ENCODE results near the gene KCNT2.

KCNT2 gene

DNA sequence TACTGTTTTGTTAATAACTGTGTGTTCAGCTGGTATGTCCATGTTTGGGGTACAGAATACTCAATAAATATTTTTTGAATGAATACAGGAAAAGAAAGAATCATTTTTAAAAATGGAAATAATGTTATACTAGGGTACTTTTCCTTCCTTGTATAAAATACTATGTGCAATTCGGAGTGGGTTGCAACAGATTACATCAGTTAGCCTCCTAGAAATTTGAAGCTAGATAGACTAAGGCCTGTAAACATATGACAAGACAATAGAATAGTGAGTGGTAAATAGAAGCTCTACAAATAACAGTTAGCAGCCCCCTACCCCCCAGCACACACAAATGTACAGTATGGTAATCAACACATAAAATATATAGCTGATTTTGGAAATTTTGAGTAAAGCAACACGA is 195.9 kb downstream of the KCNT2 start:
- Histone ChIP-seq H3K27me3 (ENCODE audit: low read depth, low read length) (no peaks in the 10 kb centered on the region), H3K27ac (ENCODE audit: low read length) (no peak overlapping the region), H3K9me3 (ENCODE audit: control insufficient read depth in 1 of 2, low read length in 2 of 2) (no peaks in the 10 kb centered on the region)

DNA sequence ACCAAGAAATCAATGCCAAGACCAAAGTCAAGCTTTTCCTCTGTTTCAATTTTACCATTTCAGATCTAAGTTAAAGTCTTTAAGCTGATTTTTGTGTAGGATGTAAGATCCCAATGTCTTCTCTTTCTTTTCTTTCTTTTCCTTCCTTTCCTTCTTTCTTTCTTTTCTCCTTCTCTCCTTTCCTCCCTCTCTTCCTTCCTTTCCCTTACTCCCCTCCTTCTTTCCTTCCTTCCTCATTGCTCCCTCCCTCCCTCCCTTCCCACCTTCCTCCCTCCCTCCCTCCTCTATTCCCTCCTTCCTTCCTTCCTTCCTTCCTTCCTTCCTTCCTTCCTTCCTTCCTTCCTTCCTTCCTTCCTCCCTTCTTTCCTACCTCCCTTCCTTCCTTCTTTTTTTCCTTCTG is 197.5 kb downstream of the KCNT2 start:
- no peak overlapping the region for H3K4me3 ChIP-seq (ENCODE audit: low read depth in 1 of 2, low read length in 2 of 2)
- H3K4me1 ChIP-seq (ENCODE audit: control insufficient read depth in 1 of 2, insufficient read depth in 2 of 2, low read length in 2 of 2), result peaks cover 4 to 10% of the 10 kb centered on the region in 2 donors
- H3K27ac ChIP-seq (ENCODE audit: low read length), result no peak overlapping the region
- H3K36me3 ChIP-seq (ENCODE audit: control insufficient read depth in 1 of 2, insufficient read depth in 2 of 2, low read length in 2 of 2), result no peaks in the 10 kb centered on the region
- H3K9me3 ChIP-seq (ENCODE audit: control insufficient read depth in 1 of 2, low read length in 2 of 2), result no peaks in the 10 kb centered on the region
- no peaks in the 10 kb centered on the region for H3K27me3 ChIP-seq (ENCODE audit: low read depth, low read length)

More for the DNA sequence above, 195.9 kb downstream of the KCNT2 start:
- Histone ChIP-seq H3K4me3 (ENCODE audit: low read depth in 1 of 2, low read length in 2 of 2) (no peak overlapping the region), H3K36me3 (ENCODE audit: control insufficient read depth in 1 of 2, insufficient read depth in 2 of 2, low read length in 2 of 2) (no peaks in the 10 kb centered on the region), H3K4me1 (ENCODE audit: control insufficient read depth in 1 of 2, insufficient read depth in 2 of 2, low read length in 2 of 2) (peaks cover 4 to 6% of the 10 kb centered on the region in 2 donors)

DNA sequence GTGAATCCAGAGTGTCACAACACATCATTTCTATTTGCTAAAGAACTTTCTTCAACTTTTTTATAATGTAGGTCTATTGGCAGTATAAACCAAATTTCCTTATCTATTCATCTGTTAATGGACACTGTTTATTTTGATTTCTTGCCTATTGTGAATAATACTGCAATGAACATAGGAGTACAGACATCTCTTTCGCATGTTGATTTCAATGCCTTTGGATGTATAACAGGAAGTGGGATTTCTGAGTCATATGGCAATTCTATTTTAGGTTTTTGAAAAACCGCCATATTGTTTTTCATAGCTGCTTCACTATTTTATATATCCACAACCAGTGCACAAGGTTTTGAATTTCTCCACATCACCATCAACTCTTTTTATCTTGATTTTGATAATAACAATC is 198.7 kb downstream of the KCNT2 start:
- H3K27ac ChIP-seq (ENCODE audit: low read length), result no peak overlapping the region
- peaks cover 4 to 10% of the 10 kb centered on the region in 2 donors for H3K4me1 ChIP-seq (ENCODE audit: control insufficient read depth in 1 of 2, insufficient read depth in 2 of 2, low read length in 2 of 2)
- H3K36me3 ChIP-seq (ENCODE audit: control insufficient read depth in 1 of 2, insufficient read depth in 2 of 2, low read length in 2 of 2), result no peaks in the 10 kb centered on the region
- no peaks in the 10 kb centered on the region for H3K27me3 ChIP-seq (ENCODE audit: low read depth, low read length)
- no peaks in the 10 kb centered on the region for H3K9me3 ChIP-seq (ENCODE audit: control insufficient read depth in 1 of 2, low read length in 2 of 2)
- no peak overlapping the region for H3K4me3 ChIP-seq (ENCODE audit: low read depth in 1 of 2, low read length in 2 of 2)

DNA sequence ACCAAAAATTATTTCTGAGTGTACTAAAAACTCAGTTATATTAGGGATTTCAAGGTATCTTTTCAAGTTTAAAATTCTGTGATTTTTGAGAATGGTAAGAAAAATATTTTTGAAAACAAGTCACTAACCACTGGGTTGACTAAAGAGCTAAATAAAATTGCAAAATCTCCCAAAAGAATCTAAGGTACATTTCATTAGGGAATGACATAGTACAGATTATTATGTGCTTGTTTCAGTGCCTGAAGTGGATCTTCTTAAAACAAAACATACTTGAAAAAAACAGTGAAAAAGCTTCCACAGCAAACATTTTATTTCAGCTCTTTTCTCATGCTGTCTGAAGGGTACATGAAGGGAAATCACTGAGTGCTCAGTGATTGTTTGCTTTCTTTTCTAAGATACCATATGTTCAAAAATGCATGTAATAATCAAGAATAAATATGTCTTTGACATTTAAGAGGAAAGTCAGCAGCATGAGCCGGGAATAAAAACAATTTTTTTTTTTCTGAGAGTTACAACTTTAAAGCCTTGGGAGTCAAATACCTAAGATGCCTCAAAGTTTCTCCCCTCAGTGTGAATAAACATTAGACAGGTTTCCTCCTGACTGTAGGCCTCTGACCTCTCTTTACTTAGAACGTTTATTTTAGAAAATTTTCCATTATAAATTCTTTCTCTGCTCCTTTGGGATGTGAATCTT is 200.7 kb downstream of the KCNT2 start:
- peak overlapping the region; percentile 2 for H3K27ac ChIP-seq (ENCODE audit: low read length)
- no peaks in the 10 kb centered on the region for H3K9me3 ChIP-seq (ENCODE audit: control insufficient read depth in 1 of 2, low read length in 2 of 2)
- H3K4me1 ChIP-seq (ENCODE audit: control insufficient read depth in 1 of 2, insufficient read depth in 2 of 2, low read length in 2 of 2), result peaks cover 4 to 10% of the 10 kb centered on the region in 2 donors

GRCh38 chr1:196405839-196406238 is 202.4 kb downstream of the KCNT2 start:
- peaks cover 4 to 10% of the 10 kb centered on the region in 2 donors for H3K4me1 ChIP-seq (ENCODE audit: control insufficient read depth in 1 of 2, insufficient read depth in 2 of 2, low read length in 2 of 2)
- H3K27ac ChIP-seq (ENCODE audit: low read length), result no peak overlapping the region

More for the DNA sequence above, 200.7 kb downstream of the KCNT2 start:
- no peaks in the 10 kb centered on the region for H3K36me3 ChIP-seq (ENCODE audit: control insufficient read depth in 1 of 2, insufficient read depth in 2 of 2, low read length in 2 of 2)
- H3K4me3 ChIP-seq (ENCODE audit: low read depth in 1 of 2, low read length in 2 of 2), result no peak overlapping the region
- H3K27me3 ChIP-seq (ENCODE audit: low read depth, low read length), result no peaks in the 10 kb centered on the region

GRCh38 chr1:196403803-196404690 is 204.2 kb downstream of the KCNT2 start:
- H3K4me3 ChIP-seq (ENCODE audit: low read depth in 1 of 2, low read length in 2 of 2), result no peak overlapping the region
- H3K4me1 ChIP-seq (ENCODE audit: control insufficient read depth in 1 of 2, insufficient read depth in 2 of 2, low read length in 2 of 2), result peaks cover 4 to 10% of the 10 kb centered on the region in 2 donors
- no peaks in the 10 kb centered on the region for H3K9me3 ChIP-seq (ENCODE audit: control insufficient read depth in 1 of 2, low read length in 2 of 2)
- H3K27me3 ChIP-seq (ENCODE audit: low read depth, low read length), result no peaks in the 10 kb centered on the region
- no peak overlapping the region for H3K27ac ChIP-seq (ENCODE audit: low read length)
- H3K36me3 ChIP-seq (ENCODE audit: control insufficient read depth in 1 of 2, insufficient read depth in 2 of 2, low read length in 2 of 2), result no peaks in the 10 kb centered on the region

More at GRCh38 chr1:196405839-196406238, 202.4 kb downstream of the KCNT2 start:
- Histone ChIP-seq H3K9me3 (ENCODE audit: control insufficient read depth in 1 of 2, low read length in 2 of 2) (no peaks in the 10 kb centered on the region), H3K27me3 (ENCODE audit: low read depth, low read length) (no peaks in the 10 kb centered on the region), H3K4me3 (ENCODE audit: low read depth in 1 of 2, low read length in 2 of 2) (no peak overlapping the region), H3K36me3 (ENCODE audit: control insufficient read depth in 1 of 2, insufficient read depth in 2 of 2, low read length in 2 of 2) (no peaks in the 10 kb centered on the region)

DNA sequence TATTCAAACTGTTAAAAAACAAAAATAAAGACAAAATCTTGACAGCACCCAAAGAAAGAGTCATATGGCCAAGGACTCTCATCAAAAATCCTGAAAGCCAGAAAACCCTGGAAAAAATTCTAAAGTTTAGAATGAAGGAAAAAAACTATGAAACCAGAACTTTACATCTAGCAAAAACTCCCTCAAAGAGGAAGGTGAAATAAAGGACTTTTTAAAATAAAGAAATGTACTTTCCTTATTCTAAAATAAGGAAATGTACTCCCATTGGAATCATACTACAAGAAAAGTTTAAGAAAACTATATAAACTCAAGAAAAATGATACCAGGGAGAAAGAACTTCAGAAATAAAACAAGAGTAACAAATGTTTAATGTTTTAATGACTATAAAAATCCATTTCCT is 206.3 kb downstream of the KCNT2 start:
- H3K27ac ChIP-seq (ENCODE audit: low read length), result no peak overlapping the region

GRCh38 chr1:196401452-196401833 is 206.8 kb downstream of the KCNT2 start:
- H3K4me1 ChIP-seq (ENCODE audit: control insufficient read depth in 1 of 2, insufficient read depth in 2 of 2, low read length in 2 of 2), result no peaks in the 10 kb centered on the region
- H3K27me3 ChIP-seq (ENCODE audit: low read depth, low read length), result no peaks in the 10 kb centered on the region
- no peaks in the 10 kb centered on the region for H3K36me3 ChIP-seq (ENCODE audit: control insufficient read depth in 1 of 2, insufficient read depth in 2 of 2, low read length in 2 of 2)
- H3K27ac ChIP-seq (ENCODE audit: low read length), result no peak overlapping the region
- H3K4me3 ChIP-seq (ENCODE audit: low read depth in 1 of 2, low read length in 2 of 2), result no peak overlapping the region
- no peaks in the 10 kb centered on the region for H3K9me3 ChIP-seq (ENCODE audit: control insufficient read depth in 1 of 2, low read length in 2 of 2)

More for the DNA sequence above, 206.3 kb downstream of the KCNT2 start:
- Histone ChIP-seq H3K4me3 (ENCODE audit: low read depth in 1 of 2, low read length in 2 of 2) (no peak overlapping the region), H3K36me3 (ENCODE audit: control insufficient read depth in 1 of 2, insufficient read depth in 2 of 2, low read length in 2 of 2) (no peaks in the 10 kb centered on the region), H3K27me3 (ENCODE audit: low read depth, low read length) (no peaks in the 10 kb centered on the region), H3K4me1 (ENCODE audit: control insufficient read depth in 1 of 2, insufficient read depth in 2 of 2, low read length in 2 of 2) (no peaks in the 10 kb centered on the region), H3K9me3 (ENCODE audit: control insufficient read depth in 1 of 2, low read length in 2 of 2) (no peaks in the 10 kb centered on the region)

DNA sequence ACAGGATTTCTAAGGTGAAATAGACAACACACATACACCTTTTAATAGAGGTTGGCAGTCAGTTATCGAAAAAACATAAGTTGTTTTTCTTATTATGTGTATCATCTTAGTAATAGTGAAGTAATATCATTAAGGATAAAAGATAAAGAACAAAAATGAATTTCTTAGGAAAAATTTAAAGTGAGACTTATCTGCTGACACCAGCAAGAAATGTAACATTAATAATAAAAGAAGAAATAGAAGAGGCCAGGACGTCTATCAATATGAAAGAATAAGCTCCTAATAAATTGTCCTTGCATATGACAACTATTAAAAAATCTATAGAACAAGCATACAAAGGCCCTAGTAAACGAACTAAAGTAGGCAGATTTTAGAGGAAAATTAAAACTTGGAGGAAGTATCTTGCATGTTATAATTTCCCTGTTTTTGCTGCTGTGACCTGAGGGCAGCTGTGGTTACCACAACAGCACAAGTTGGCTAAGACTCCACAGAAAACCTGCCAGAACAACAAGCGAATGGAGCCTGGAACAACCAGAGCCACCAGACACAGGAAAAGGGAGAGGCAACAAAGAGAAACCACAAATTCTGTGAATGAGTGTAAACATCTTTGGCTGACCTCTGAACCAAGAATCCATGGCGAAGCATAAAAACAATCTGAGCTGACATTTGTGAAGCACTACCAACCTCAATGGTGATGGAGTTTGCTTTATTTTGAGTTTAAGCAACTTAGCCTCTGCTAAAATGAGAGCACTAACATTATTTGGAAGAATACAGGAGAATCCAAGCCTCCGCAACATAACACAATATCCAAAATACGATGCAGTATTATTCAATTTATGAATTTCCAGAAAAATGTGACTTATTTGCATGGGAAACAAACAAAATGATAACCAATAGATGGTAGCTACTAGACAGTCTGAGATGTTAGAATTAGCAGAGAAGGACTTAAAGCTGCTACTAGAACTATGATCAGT is 207.5 kb downstream of the KCNT2 start:
- Histone ChIP-seq H3K27me3 (ENCODE audit: low read depth, low read length) (no peaks in the 10 kb centered on the region), H3K4me1 (ENCODE audit: control insufficient read depth in 1 of 2, insufficient read depth in 2 of 2, low read length in 2 of 2) (no peaks in the 10 kb centered on the region), H3K36me3 (ENCODE audit: control insufficient read depth in 1 of 2, insufficient read depth in 2 of 2, low read length in 2 of 2) (no peaks in the 10 kb centered on the region), H3K27ac (ENCODE audit: low read length) (no peak overlapping the region), H3K9me3 (ENCODE audit: control insufficient read depth in 1 of 2, low read length in 2 of 2) (no peaks in the 10 kb centered on the region), H3K4me3 (ENCODE audit: low read depth in 1 of 2, low read length in 2 of 2) (no peak overlapping the region)

DNA sequence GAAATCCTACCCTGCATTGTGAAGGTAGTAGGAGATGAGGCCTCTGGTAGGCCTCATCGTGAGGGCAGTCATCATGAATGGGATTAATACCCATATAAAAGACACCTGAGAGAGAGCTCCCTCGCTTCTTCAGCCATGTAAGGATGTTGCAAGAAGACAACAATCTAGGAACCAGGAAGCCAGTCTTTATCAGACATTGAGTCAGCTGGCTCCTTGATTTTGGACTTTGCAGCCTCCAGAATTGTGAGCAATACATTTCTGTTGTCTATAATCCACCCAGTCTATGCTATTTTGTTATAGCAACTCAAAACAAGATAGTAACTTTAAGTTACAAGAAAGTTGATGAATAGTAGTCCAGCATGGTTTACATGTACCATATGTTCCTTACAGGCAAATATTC is 208.5 kb downstream of the KCNT2 start:
- Histone ChIP-seq H3K27ac (ENCODE audit: low read length) (no peak overlapping the region), H3K9me3 (ENCODE audit: control insufficient read depth in 1 of 2, low read length in 2 of 2) (no peaks in the 10 kb centered on the region), H3K4me1 (ENCODE audit: control insufficient read depth in 1 of 2, insufficient read depth in 2 of 2, low read length in 2 of 2) (no peaks in the 10 kb centered on the region), H3K4me3 (ENCODE audit: low read depth in 1 of 2, low read length in 2 of 2) (no peak overlapping the region), H3K27me3 (ENCODE audit: low read depth, low read length) (no peaks in the 10 kb centered on the region), H3K36me3 (ENCODE audit: control insufficient read depth in 1 of 2, insufficient read depth in 2 of 2, low read length in 2 of 2) (no peaks in the 10 kb centered on the region)

- no peak overlapping the region for H3K27ac ChIP-seq (ENCODE audit: low read length)
- no peaks in the 10 kb centered on the region for H3K4me1 ChIP-seq (ENCODE audit: control insufficient read depth in 1 of 2, insufficient read depth in 2 of 2, low read length in 2 of 2)
- H3K4me3 ChIP-seq (ENCODE audit: low read depth in 1 of 2, low read length in 2 of 2), result no peak overlapping the region
- H3K9me3 ChIP-seq (ENCODE audit: control insufficient read depth in 1 of 2, low read length in 2 of 2), result no peaks in the 10 kb centered on the region
- H3K27me3 ChIP-seq (ENCODE audit: low read depth, low read length), result no peaks in the 10 kb centered on the region
- H3K36me3 ChIP-seq (ENCODE audit: control insufficient read depth in 1 of 2, insufficient read depth in 2 of 2, low read length in 2 of 2), result no peaks in the 10 kb centered on the region
These were observed 214.5 kb downstream of the KCNT2 start for GRCh38 chr1:196393742-196394141.

Measured in muscle layer of duodenum (tissue), 2 donors.